GM21390 (cell line): ENCODE data around the gene ABCC10.
"Not testable (repeated sequence)": the region's sequence is repeated elsewhere in the genome, so short reads cannot be mapped to it uniquely, and the experiment has no call there.

Experiments used
- ATAC-seq: cut with Tn5 transposase; IDR thresholded peaks from one replicate; pipeline ENCODE4 v1.9.1; 2021; ENCODE audit not compliant: unreplicated experiment

The ABCC10 gene

DNA sequence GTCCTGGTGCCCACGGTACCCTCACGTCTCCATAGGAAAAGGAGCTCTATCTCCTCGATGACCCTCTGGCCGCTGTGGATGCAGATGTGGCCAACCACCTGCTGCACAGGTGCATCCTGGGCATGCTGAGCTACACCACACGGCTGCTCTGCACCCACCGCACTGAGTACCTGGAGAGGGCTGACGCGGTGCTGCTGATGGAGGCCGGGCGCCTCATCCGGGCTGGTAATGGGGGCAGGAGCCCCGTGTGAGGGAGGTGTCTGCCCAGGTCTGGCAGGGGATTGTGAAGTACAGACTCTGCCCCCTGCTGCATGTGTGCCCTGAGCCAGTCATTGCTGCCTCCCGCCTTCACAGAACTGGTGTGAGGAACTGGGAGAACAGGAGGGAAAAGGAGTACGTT is 15.6 kb downstream of the ABCC10 start:
- no peak for ATAC-seq

DNA sequence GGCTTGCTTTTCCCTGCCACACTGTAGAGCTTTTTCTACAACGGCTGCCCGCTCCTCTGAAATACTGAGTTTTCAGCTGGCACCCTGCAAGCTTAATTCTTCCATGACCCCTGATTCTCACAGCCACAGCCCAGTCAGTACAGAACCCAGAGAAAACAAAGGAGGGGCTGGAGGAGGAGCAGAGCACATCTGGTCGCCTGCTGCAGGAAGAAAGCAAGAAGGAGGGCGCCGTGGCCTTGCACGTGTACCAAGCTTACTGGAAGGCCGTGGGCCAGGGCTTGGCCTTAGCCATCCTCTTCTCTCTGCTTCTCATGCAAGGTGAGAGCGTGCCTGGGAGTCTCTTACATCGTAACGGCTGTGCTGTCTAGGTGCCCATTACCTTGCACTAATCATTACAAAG is 16.7 kb downstream of the ABCC10 start:
- no peak for ATAC-seq

DNA sequence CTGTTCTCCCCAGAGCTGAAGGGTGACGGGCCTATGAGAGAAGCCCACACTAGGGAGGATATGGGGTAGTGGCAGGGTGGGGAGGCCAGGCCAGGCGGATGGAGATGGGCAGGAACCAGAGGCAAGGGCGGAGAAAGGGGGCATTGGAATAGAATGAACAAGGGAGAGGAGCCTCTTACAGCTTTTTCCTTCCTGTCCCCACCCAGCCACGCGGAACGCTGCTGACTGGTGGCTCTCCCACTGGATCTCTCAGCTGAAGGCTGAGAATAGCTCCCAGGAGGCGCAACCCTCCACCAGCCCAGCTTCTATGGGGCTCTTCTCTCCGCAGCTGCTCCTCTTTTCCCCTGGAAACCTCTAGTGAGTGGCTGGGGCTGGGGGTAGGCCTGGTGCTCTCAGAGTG is 17.2 kb downstream of the ABCC10 start:
- ATAC-seq: no peak

DNA sequence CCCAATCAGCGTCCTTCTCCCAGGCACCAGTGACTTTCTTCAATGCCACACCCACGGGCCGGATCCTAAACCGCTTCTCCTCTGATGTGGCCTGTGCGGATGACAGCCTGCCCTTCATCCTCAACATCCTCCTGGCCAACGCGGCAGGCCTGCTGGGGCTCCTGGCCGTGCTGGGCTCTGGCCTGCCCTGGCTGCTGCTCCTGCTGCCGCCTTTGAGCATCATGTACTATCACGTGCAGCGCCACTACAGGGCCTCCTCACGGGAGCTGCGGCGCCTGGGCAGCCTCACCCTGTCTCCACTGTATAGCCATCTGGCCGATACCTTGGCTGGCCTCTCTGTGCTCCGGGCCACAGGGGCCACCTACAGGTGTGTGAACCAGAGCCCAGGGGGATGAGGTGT is 18.2 kb downstream of the ABCC10 start:
- no peak for ATAC-seq

GRCh38 chr6:43447604-43448003 is 20.3 kb downstream of the ABCC10 start:
- ATAC-seq: no peak

DNA sequence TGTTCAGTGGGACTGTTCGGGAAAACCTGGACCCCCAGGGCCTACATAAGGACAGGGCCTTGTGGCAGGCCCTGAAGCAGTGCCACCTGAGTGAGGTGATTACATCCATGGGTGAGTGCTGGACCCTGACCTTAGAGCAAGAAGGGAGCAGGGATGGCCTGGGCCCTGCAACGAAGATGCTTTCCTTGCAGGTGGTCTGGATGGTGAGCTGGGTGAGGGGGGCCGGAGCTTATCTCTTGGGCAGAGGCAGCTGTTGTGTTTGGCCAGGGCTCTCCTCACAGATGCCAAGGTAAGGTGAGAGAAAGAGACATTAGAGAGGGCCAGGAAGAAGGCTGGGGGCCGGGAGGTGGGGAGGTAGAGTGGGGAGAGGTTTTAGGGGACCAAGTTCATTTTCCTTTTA is 21.6 kb downstream of the ABCC10 start:
- no peak for ATAC-seq

DNA sequence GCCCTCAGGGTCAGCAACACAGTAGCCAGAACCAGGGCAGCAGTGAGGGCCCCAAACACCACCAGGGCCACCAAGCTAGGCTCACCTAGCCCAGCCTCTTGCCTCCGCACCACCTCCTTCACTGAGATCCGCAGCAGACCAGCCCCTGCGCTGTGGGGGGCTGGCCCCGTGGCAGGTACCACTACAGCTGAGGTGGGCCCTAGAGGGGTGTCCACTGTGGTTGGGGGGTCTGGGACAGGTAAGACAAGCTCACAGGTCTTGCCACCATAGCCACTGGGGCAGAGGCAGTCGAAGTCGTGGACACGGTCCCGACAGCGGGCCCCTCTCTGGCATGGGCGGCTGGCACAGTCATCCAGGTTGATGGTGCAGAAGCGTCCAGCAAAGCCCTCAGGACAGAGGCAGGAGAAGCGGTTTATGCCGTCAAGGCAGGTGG is 23.4 kb downstream of the ABCC10 start:
- no peak for ATAC-seq

DNA sequence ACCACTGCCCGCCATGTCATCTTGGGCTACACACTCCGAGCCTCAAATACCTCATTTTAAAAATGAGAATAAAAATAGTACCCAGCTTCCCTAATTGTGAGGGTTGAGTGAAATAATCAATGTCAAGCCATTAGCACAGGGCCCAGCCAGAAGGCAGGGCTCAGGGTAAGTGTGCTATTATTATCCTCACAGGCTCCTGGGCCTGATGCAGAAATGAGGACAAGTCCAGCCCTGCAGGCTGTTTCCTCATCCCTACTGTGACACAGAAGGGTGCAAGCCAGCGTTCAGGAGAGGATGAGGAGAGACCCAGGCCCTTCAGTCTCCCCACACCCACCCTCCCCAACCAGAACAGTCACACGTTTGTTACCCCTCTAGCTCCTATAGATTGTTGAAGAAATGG is 24.0 kb downstream of the ABCC10 start:
- no peak for ATAC-seq

GRCh38 chr6:43451939-43452338 is 24.6 kb downstream of the ABCC10 start:
- no peak for ATAC-seq

DNA sequence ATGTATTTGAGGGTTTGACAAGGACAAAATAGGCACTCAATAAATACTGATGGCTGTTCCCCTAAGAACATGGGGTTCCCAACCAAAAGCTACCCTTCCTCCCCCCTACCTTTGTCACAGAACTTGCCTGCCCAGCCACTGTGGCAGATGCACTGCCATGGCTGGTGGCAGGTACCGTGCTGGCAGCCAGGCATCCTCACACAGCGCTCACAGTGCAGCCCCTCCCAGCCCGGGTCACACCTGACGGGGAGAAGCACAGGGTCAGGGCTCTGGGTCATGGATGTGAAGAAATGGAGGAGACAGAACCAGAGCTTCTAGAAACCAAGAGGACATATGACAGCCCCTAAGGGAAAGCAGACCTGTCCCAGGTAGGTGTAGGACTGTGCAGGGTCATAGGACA is 25.6 kb downstream of the ABCC10 start:
- no peak for ATAC-seq

- ATAC-seq: no peak
Measured at GRCh38 chr6:43453831-43454230, 26.5 kb downstream of the ABCC10 start.

DNA sequence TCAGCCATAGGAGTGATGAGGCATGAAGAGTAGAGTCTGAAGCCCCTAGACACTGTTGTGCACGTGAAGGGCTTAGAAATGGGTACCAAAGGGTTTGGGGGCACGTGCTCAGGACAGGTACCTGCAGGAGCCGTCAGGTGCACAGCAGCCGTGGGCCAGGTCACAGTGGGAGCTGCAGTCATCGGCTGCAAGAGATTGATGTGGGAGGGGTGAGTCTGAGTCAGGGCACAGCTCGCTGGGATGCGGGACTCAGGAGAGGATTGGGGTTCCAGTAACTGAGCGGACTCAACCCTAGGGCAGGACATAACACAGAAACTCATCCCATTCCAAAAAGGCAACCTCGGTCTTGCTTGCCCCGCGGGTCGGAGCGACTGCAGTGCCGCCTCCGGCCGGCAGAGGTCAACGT is 27.0 kb downstream of the ABCC10 start:
- no peak for ATAC-seq

- ATAC-seq: no peak
Measured at GRCh38 chr6:43454696-43455530, 27.6 kb downstream of the ABCC10 start.

GRCh38 chr6:43455531-43456428 is 28.4 kb downstream of the ABCC10 start, which contains the start of gene DLK2:
Gene DLK2 (minus strand): TSS chr6:43455548. CDS start chr6:43454825, 723 bp downstream.
- ATAC-seq: no peak

DNA sequence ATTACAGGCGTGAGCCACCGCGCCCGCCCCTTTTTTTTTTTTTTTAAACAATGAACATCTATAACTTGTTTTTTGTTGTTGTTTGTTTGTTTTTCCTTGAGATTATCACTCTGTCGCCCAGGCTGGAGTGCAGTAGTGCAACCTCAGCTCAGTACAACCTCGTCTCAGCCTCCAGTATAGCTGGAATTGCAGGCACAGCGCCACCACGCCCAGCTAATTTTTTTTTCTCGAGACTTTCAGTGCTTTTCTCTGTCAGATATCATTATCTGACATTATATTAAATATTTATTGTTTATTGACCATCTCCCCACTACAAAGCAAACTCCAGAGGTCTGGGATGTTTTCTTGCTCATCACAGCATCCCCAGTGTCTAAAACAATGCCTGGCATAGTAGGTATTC is 30.3 kb downstream of the ABCC10 start:
- ATAC-seq: no peak

- not testable (repeated sequence) for ATAC-seq
Measured at GRCh38 chr6:43458154-43458553, 30.8 kb downstream of the ABCC10 start.

DNA sequence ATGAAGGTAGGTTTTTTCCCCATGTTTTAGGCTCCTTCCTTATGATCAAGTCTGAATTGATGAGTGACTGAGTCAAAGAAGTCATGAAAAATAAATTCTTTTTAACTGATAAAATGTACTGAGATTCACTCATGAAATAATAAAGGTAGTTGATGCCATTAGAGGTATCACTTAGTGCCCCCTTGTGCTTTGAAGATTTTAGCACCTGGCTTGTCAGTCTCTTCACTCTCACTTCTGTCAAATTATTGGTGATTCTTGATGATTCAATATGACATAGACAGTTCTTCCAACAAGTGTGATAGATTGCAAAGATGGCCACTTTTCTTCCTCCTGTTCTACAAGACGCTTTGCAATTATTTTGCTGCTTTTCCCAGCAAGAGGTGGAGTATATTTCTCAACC is 32.2 kb downstream of the ABCC10 start:
- no peak for ATAC-seq

DNA sequence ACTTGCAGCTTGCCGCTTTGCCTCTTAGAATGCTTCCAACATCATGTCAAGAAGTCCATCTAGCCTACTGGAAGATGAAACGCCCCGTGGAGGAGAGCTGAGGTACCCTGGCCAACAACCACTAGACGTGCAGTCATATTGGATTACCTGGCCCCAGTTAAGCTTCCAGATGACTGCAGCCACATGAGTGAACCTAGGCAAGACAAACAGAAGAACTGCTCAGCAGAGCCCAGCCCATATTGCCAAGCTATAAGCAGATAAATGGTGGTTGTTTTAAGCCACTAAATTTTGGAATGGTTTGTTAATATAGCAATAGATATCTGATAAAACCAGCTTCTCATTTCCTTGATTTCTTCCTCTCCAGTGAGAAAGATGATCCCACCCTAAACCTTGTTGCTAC is 32.7 kb downstream of the ABCC10 start:
- no peak for ATAC-seq

DNA sequence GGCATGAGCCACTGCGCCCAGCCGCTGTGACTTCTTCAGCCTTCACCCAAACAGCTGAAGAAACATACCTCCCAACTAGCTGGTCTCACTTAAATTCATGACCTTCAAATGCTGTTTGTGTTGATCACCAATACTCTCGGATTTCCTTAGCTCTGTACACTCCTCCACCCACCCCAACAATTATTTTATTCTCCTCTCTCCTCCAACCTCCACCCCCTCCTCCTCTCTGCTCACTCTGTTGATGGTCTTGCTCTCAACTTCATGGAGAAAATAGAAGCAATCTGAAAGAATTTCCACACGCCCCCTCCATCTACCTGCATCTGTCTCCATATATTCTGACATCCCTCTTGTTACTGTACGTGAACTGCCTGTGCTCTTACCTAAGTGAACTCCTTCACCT is 34.6 kb downstream of the ABCC10 start:
- ATAC-seq: no peak

GRCh38 chr6:43464337-43464736 is 37.0 kb downstream of the ABCC10 start:
- no peak for ATAC-seq

- no peak for ATAC-seq
Measured at GRCh38 chr6:43465948-43466347, 38.6 kb downstream of the ABCC10 start.

DNA sequence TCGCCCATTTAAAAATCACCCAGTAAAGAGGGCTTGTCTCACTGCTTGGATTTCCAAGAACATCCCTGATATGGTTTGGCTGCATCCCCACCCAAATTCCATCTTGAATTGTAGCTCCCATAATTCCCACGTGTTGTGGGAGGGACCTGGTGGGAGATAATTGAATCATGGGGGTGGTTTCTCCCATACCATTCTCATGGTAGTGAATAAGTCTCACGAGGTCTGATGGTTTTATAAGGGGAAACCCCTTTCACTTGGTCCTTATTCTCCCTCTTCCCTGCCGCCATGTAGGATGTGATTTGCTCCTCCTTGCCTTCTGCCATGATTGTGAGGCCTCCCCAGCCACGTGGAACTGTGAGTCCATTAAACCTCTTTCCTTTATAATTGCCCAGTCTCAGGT is 39.9 kb downstream of the ABCC10 start:
- not testable (repeated sequence) for ATAC-seq
